ENCODE results near the gene AAK1.

GRCh38 chr2:69687971-69688611, 44.6 kb upstream of the AAK1 start:
- no peak for TF ChIP-seq CTCF (IDR thresholded peaks at IDR 0.05; ENCODE audit: insufficient read depth, low read depth, low read length)
- no peak for TF ChIP-seq EZH2 (IDR thresholded peaks at IDR 0.05; ENCODE audit: insufficient read depth, low read length)

Measured in astrocyte (in vitro differentiated cells and primary cell).